Caco-2 (cell line): ENCODE data around the gene ERGIC1. TPM values are rescaled to one million over a fixed set of nuclear protein-coding genes. Genes with fewer than 3 reads are reported as not detected.
A peak's percentile ranks its signal among the peaks of the same experiment; 100 is the strongest.

ENCODE experiments used
- BruUV-seq: library from RNA; stranded (reverse); fragments of 400-500 nt; replicated peaks from 2 replicates; lab custom pipeline; 2021; lab: Mats Ljungman, UMichigan
- CTCF ChIA-PET: fragments of 300-600 bp; sonication (Branson Sonifier 250); formaldehyde crosslinking; loops from one replicate; lab custom pipeline; 2022; ENCODE audit warnings: antibody characterized with exemption; lab: Charles Lee
- POLR2A ChIA-PET: fragments of 300-600 bp; sonication (Branson Sonifier 250); formaldehyde crosslinking; loops from one replicate; lab custom pipeline; 2022; ENCODE audit warnings: antibody characterized with exemption; lab: Charles Lee
- DNase-seq, 2 experiments: peaks; one replicate each; pipeline versions ENCODE4 v3.0.0 to v3.0.0-alpha.2; 2020 to 2022
- H3K27me3 ChIP-seq: replicated peaks from 2 replicates; pipeline ENCODE4 v1.6.0; 2011; ENCODE audit warnings: low read length; ENCODE audit not compliant: control insufficient read depth, insufficient read depth
- H3K36me3 ChIP-seq: 2 replicates; pipeline ENCODE4 v1.5.1; 2011; ENCODE audit warnings: low read length; ENCODE audit not compliant: control insufficient read depth, insufficient read depth
- H3K4me1 ChIP-seq: fragments of 250-450 bp; sonication (Bioruptor Pico); 2 replicates; pipeline ENCODE4 v1.5.1; 2020; ENCODE audit warnings: mild to moderate bottlenecking
- H3K4me3 ChIP-seq: 2 replicates; pipeline ENCODE4 v1.5.1; 2011; ENCODE audit warnings: low read depth, mild to moderate bottlenecking, control low read depth, low read length
- H3K9me3 ChIP-seq: fragments of 250-450 bp; sonication (Bioruptor Pico); 2 replicates; pipeline ENCODE4 v1.5.1; 2020; ENCODE audit warnings: mild to moderate bottlenecking, moderate library complexity
- H3K27ac Mint-ChIP-seq: one replicate; pipeline ENCODE4 v1.8.0; 2022; ENCODE audit warnings: mixed read lengths; ENCODE audit not compliant: unreplicated experiment
- H3K27me3 Mint-ChIP-seq: one replicate; pipeline ENCODE4 v1.8.0; 2022; ENCODE audit warnings: mixed read lengths; ENCODE audit not compliant: insufficient read depth, unreplicated experiment
- H3K36me3 Mint-ChIP-seq: one replicate; pipeline ENCODE4 v1.8.0; 2022; ENCODE audit warnings: mild to moderate bottlenecking, mixed read lengths; ENCODE audit not compliant: insufficient read depth, unreplicated experiment
- H3K4me1 Mint-ChIP-seq: one replicate; pipeline ENCODE4 v1.8.0; 2022; ENCODE audit warnings: low read depth, mixed read lengths; ENCODE audit not compliant: unreplicated experiment
- H3K4me3 Mint-ChIP-seq: one replicate; pipeline ENCODE4 v1.8.0; 2022; ENCODE audit warnings: mild to moderate bottlenecking, moderate library complexity, mixed read lengths; ENCODE audit not compliant: unreplicated experiment
- H3K9me3 Mint-ChIP-seq: one replicate; pipeline ENCODE4 v1.8.0; 2022; ENCODE audit warnings: mixed read lengths; ENCODE audit not compliant: unreplicated experiment
- intact Hi-C: fragments of 100-400 bp; cut with micrococcal nuclease; formaldehyde crosslinking; loops from one replicate; pipeline ENCODE4 v1.10.0; 2022; ENCODE audit not compliant: unreplicated experiment
- total RNA-seq: library from RNA; stranded (reverse); gene quantifications from 2 replicates; pipeline ENCODE4 v1.2.3, GENCODE V29; 2022
- TF ChIP-seq, protein P1 (sequence below), 2 experiments: fragments of 200-600 bp in 1 of 2; IDR thresholded peaks; 1 replicate in 1 of 2; 2 replicates in 1 of 2; pipeline versions ENCODE4 v1.5.1 to v1.8.0; 2011 to 2022; ENCODE audit warnings: antibody characterized with exemption in 1 of 2, control low read depth in 1 of 2, inconsistent platforms in 1 of 2, low read depth in 1 of 2, low read length in 1 of 2, mild to moderate bottlenecking in 1 of 2, moderate library complexity in 1 of 2; ENCODE audit not compliant: insufficient read depth in 1 of 2, severe bottlenecking in 1 of 2, unreplicated experiment in 1 of 2

Gene ERGIC1
- total RNA-seq, 1 experiment from 2014 or later: 161 TPM

GRCh38 chr5:172902497-172903472 is 68.7 kb downstream of the ERGIC1 start:
- CTCF ChIA-PET: interaction anchor here (0.7 to 1.3 kb wide), 6 partner anchors 29 to 188 kb away, joined by 3 to 7 read pairs (median 4); no protein-coding TSS in a partner anchor
- peaks cover 50% of the 10 kb centered on the region for H3K4me1 Mint-ChIP-seq
- TF ChIP-seq, protein P1, sequence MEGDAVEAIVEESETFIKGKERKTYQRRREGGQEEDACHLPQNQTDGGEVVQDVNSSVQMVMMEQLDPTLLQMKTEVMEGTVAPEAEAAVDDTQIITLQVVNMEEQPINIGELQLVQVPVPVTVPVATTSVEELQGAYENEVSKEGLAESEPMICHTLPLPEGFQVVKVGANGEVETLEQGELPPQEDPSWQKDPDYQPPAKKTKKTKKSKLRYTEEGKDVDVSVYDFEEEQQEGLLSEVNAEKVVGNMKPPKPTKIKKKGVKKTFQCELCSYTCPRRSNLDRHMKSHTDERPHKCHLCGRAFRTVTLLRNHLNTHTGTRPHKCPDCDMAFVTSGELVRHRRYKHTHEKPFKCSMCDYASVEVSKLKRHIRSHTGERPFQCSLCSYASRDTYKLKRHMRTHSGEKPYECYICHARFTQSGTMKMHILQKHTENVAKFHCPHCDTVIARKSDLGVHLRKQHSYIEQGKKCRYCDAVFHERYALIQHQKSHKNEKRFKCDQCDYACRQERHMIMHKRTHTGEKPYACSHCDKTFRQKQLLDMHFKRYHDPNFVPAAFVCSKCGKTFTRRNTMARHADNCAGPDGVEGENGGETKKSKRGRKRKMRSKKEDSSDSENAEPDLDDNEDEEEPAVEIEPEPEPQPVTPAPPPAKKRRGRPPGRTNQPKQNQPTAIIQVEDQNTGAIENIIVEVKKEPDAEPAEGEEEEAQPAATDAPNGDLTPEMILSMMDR (IDR thresholded peaks at IDR 0.05; ENCODE audit: insufficient read depth in 1 of 2, low read depth in 1 of 2, low read length in 1 of 2, severe bottlenecking in 1 of 2, unreplicated experiment in 1 of 2): peak; percentile 56 to 95
- DNase-seq: peak; percentile 91 to 97
- H3K36me3 Mint-ChIP-seq: peaks cover 77% of the 10 kb centered on the region
- Histone ChIP-seq H3K9me3 (no peaks in the 10 kb centered on the region), H3K27me3 (no peaks in the 10 kb centered on the region), H3K36me3 (peaks cover 2% of the 10 kb centered on the region), H3K4me3 (no peak overlapping the region), H3K4me1 (peaks cover 69% of the 10 kb centered on the region)
- peak overlapping the region; percentile 52 for H3K4me3 Mint-ChIP-seq
- POLR2A ChIA-PET: interaction anchor here (1.2 kb wide), 1 partner anchor 44 kb away, joined by 10 read pairs; no protein-coding TSS in a partner anchor
- no TSS peak for BruUV-seq
- intact Hi-C loops: loop anchor here (1.0 to 2.0 kb wide), 6 partner anchors 16 to 185 kb away; no protein-coding TSS in a partner anchor
- no peaks in the 10 kb centered on the region for H3K27me3 Mint-ChIP-seq
- H3K27ac Mint-ChIP-seq: peak overlapping the region; percentile 91
- no peaks in the 10 kb centered on the region for H3K9me3 Mint-ChIP-seq

GRCh38 chr5:172903790-172904189 is 69.7 kb downstream of the ERGIC1 start:
- POLR2A ChIA-PET: interaction anchor here (2.9 kb wide), 1 partner anchor 132 kb away, joined by 30 read pairs; the partner anchor contains the start of gene DUSP1
- H3K9me3 ChIP-seq: no peaks in the 10 kb centered on the region
- BruUV-seq: no TSS peak
- peak overlapping the region; percentile 10 for H3K4me3 Mint-ChIP-seq
- no peak for DNase-seq
- H3K36me3 Mint-ChIP-seq: peaks cover 67% of the 10 kb centered on the region
- no peaks in the 10 kb centered on the region for H3K27me3 Mint-ChIP-seq
- H3K9me3 Mint-ChIP-seq: no peaks in the 10 kb centered on the region
- H3K27ac Mint-ChIP-seq: peak overlapping the region; percentile 91
- peaks cover 2% of the 10 kb centered on the region for H3K36me3 ChIP-seq
- H3K4me1 ChIP-seq: peaks cover 60% of the 10 kb centered on the region
- no peaks in the 10 kb centered on the region for H3K27me3 ChIP-seq
- TF ChIP-seq, protein P1 (IDR thresholded peaks at IDR 0.05; ENCODE audit: insufficient read depth in 1 of 2, low read depth in 1 of 2, low read length in 1 of 2, severe bottlenecking in 1 of 2, unreplicated experiment in 1 of 2): no peak
- CTCF ChIA-PET: interaction anchor here (0.9 kb wide), 1 partner anchor 28 kb away, joined by 3 read pairs; no protein-coding TSS in a partner anchor
- intact Hi-C loops: loop anchor here (2.0 kb wide), 1 partner anchor 17 kb away; no protein-coding TSS in a partner anchor
- peaks cover 49% of the 10 kb centered on the region for H3K4me1 Mint-ChIP-seq
- no peak overlapping the region for H3K4me3 ChIP-seq

DNA sequence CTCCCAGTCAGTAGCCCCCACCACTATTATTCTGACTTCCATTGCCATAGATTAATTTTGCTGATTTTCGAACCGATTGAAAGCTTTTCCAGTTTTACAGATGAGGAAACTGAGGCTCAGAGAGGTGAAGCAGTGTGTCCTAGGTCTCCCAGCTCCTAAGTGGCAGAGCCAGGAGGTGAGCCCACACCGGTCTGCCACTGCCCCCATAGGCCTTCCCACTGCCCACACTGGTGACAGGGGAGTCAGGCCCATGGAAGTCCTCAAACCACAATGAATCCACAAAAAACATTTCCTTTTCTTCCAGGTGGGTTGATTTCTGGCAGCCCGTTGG is 70.2 kb downstream of the ERGIC1 start:
- BruUV-seq: no TSS peak
- no peaks in the 10 kb centered on the region for H3K9me3 Mint-ChIP-seq
- POLR2A ChIA-PET: interaction anchor here (0.6 to 2.9 kb wide), 6 partner anchors 44 to 425 kb away, joined by 3 to 30 read pairs (median 8); partner anchors contain the start of gene DUSP1
- peaks cover 44% of the 10 kb centered on the region for H3K4me1 Mint-ChIP-seq
- CTCF ChIA-PET: interaction anchor here (0.6 to 2.6 kb wide), 6 partner anchors 97 to 425 kb away, joined by 3 to 13 read pairs (median 6); partner anchors contain the start of gene DUSP1
- no peak overlapping the region for H3K4me3 ChIP-seq
- TF ChIP-seq, protein P1 (IDR thresholded peaks at IDR 0.05; ENCODE audit: insufficient read depth in 1 of 2, low read depth in 1 of 2, low read length in 1 of 2, severe bottlenecking in 1 of 2, unreplicated experiment in 1 of 2): no peak
- peaks cover 62% of the 10 kb centered on the region for H3K36me3 Mint-ChIP-seq
- no peaks in the 10 kb centered on the region for H3K27me3 ChIP-seq
- H3K4me3 Mint-ChIP-seq: peak overlapping the region; percentile 10
- H3K27ac Mint-ChIP-seq: peak overlapping the region; percentile 91
- H3K9me3 ChIP-seq: no peaks in the 10 kb centered on the region
- peaks cover 60% of the 10 kb centered on the region for H3K4me1 ChIP-seq
- no peak for DNase-seq
- no peaks in the 10 kb centered on the region for H3K27me3 Mint-ChIP-seq
- H3K36me3 ChIP-seq: peaks cover 2% of the 10 kb centered on the region
- intact Hi-C loops: no loop called here
